ENCODE results near the gene SLC6A18.

The SLC6A18 gene

GRCh38 chr5:1208743-1209488, 16.3 kb upstream of the SLC6A18 start:
- DNase-seq (ENCODE audit: low spot score in 2 of 2) (no peak), ATAC-seq (replicated peaks; ENCODE audit: extremely low read depth, poor library complexity, severe bottlenecking) (no peak)
- Mint-ChIP-seq H3K36me3 (ENCODE audit: insufficient read depth) (no peaks in the 10 kb centered on the region), H3K9me3 (no peaks in the 10 kb centered on the region), H3K27ac (ENCODE audit: low read depth) (no peak overlapping the region), H3K4me3 (no peak overlapping the region), H3K27me3 (peaks cover 23% of the 10 kb centered on the region), H3K4me1 (no peaks in the 10 kb centered on the region)

GRCh38 chr5:1209489-1209852, 15.7 kb upstream of the SLC6A18 start:
- no peaks in the 10 kb centered on the region for H3K9me3 Mint-ChIP-seq
- H3K27me3 Mint-ChIP-seq = peaks cover 22% of the 10 kb centered on the region
- no peaks in the 10 kb centered on the region for H3K36me3 Mint-ChIP-seq (ENCODE audit: insufficient read depth)
- DNase-seq (ENCODE audit: low spot score in 2 of 2) (no peak), ATAC-seq (replicated peaks; ENCODE audit: extremely low read depth, poor library complexity, severe bottlenecking) (no peak)
- H3K27ac Mint-ChIP-seq (ENCODE audit: low read depth) = no peak overlapping the region
- H3K4me1 Mint-ChIP-seq = no peaks in the 10 kb centered on the region
- no peak overlapping the region for H3K4me3 Mint-ChIP-seq

GRCh38 chr5:1209896-1210776, 15.0 kb upstream of the SLC6A18 start:
- Mint-ChIP-seq H3K4me1 (no peaks in the 10 kb centered on the region), H3K4me3 (no peak overlapping the region), H3K27me3 (peaks cover 18% of the 10 kb centered on the region), H3K27ac (ENCODE audit: low read depth) (no peak overlapping the region), H3K36me3 (ENCODE audit: insufficient read depth) (no peaks in the 10 kb centered on the region), H3K9me3 (no peaks in the 10 kb centered on the region)
- no peak for DNase-seq (ENCODE audit: low spot score in 2 of 2)
- ATAC-seq (replicated peaks; ENCODE audit: extremely low read depth, poor library complexity, severe bottlenecking) = no peak

- no peak for DNase-seq (ENCODE audit: low spot score in 2 of 2)
- H3K36me3 Mint-ChIP-seq (ENCODE audit: insufficient read depth) = no peaks in the 10 kb centered on the region
- peaks cover 18% of the 10 kb centered on the region for H3K27me3 Mint-ChIP-seq
- no peak overlapping the region for H3K4me3 Mint-ChIP-seq
- no peak for ATAC-seq (replicated peaks; ENCODE audit: extremely low read depth, poor library complexity, severe bottlenecking)
- H3K4me1 Mint-ChIP-seq = no peaks in the 10 kb centered on the region
- H3K27ac Mint-ChIP-seq (ENCODE audit: low read depth) = no peak overlapping the region
- no peaks in the 10 kb centered on the region for H3K9me3 Mint-ChIP-seq
Measured at GRCh38 chr5:1210832-1211251, 14.3 kb upstream of the SLC6A18 start.

- Mint-ChIP-seq H3K9me3 (no peaks in the 10 kb centered on the region), H3K27me3 (peaks cover 14% of the 10 kb centered on the region), H3K4me1 (no peaks in the 10 kb centered on the region), H3K36me3 (ENCODE audit: insufficient read depth) (no peaks in the 10 kb centered on the region), H3K27ac (ENCODE audit: low read depth) (no peak overlapping the region), H3K4me3 (no peak overlapping the region)
- no peak for ATAC-seq (replicated peaks; ENCODE audit: extremely low read depth, poor library complexity, severe bottlenecking)
- DNase-seq (ENCODE audit: low spot score in 2 of 2) = no peak
Measured at GRCh38 chr5:1211701-1212100, 13.5 kb upstream of the SLC6A18 start.

GRCh38 chr5:1212271-1212670, 12.9 kb upstream of the SLC6A18 start:
- Mint-ChIP-seq H3K4me1 (no peaks in the 10 kb centered on the region), H3K36me3 (ENCODE audit: insufficient read depth) (no peaks in the 10 kb centered on the region), H3K27me3 (peaks cover 14% of the 10 kb centered on the region), H3K27ac (ENCODE audit: low read depth) (no peak overlapping the region), H3K9me3 (no peaks in the 10 kb centered on the region), H3K4me3 (no peak overlapping the region)
- DNase-seq (ENCODE audit: low spot score in 2 of 2) (no peak), ATAC-seq (replicated peaks; ENCODE audit: extremely low read depth, poor library complexity, severe bottlenecking) (no peak)

- Mint-ChIP-seq H3K27me3 (peaks cover 14% of the 10 kb centered on the region), H3K4me1 (no peaks in the 10 kb centered on the region), H3K27ac (ENCODE audit: low read depth) (no peak overlapping the region), H3K4me3 (no peak overlapping the region), H3K9me3 (no peaks in the 10 kb centered on the region), H3K36me3 (ENCODE audit: insufficient read depth) (no peaks in the 10 kb centered on the region)
- DNase-seq (ENCODE audit: low spot score in 2 of 2) = no peak
- no peak for ATAC-seq (replicated peaks; ENCODE audit: extremely low read depth, poor library complexity, severe bottlenecking)
Measured at GRCh38 chr5:1212881-1213280, 12.3 kb upstream of the SLC6A18 start.

- peaks cover 21% of the 10 kb centered on the region for H3K27me3 Mint-ChIP-seq
- DNase-seq (ENCODE audit: low spot score in 2 of 2) (no peak), ATAC-seq (replicated peaks; ENCODE audit: extremely low read depth, poor library complexity, severe bottlenecking) (no peak)
- no peaks in the 10 kb centered on the region for H3K9me3 Mint-ChIP-seq
- H3K27ac Mint-ChIP-seq (ENCODE audit: low read depth) = no peak overlapping the region
- no peak overlapping the region for H3K4me3 Mint-ChIP-seq
- H3K4me1 Mint-ChIP-seq = no peaks in the 10 kb centered on the region
- no peaks in the 10 kb centered on the region for H3K36me3 Mint-ChIP-seq (ENCODE audit: insufficient read depth)
Measured at GRCh38 chr5:1213508-1214162, 11.5 kb upstream of the SLC6A18 start.

- ATAC-seq (replicated peaks; ENCODE audit: extremely low read depth, poor library complexity, severe bottlenecking) = no peak
- Mint-ChIP-seq H3K27me3 (peaks cover 28% of the 10 kb centered on the region), H3K4me1 (no peaks in the 10 kb centered on the region), H3K36me3 (ENCODE audit: insufficient read depth) (no peaks in the 10 kb centered on the region), H3K27ac (ENCODE audit: low read depth) (no peak overlapping the region), H3K4me3 (no peak overlapping the region), H3K9me3 (no peaks in the 10 kb centered on the region)
- DNase-seq (ENCODE audit: low spot score in 2 of 2) = no peak
Measured at GRCh38 chr5:1214163-1214935, 10.8 kb upstream of the SLC6A18 start.

GRCh38 chr5:1214936-1215220, 10.3 kb upstream of the SLC6A18 start:
- Mint-ChIP-seq H3K27me3 (peaks cover 33% of the 10 kb centered on the region), H3K27ac (ENCODE audit: low read depth) (no peak overlapping the region), H3K4me1 (no peaks in the 10 kb centered on the region), H3K36me3 (ENCODE audit: insufficient read depth) (no peaks in the 10 kb centered on the region), H3K4me3 (no peak overlapping the region), H3K9me3 (no peaks in the 10 kb centered on the region)
- DNase-seq (ENCODE audit: low spot score in 2 of 2) (no peak), ATAC-seq (replicated peaks; ENCODE audit: extremely low read depth, poor library complexity, severe bottlenecking) (no peak)

GRCh38 chr5:1215320-1216096, 9.7 kb upstream of the SLC6A18 start:
- Mint-ChIP-seq H3K27me3 (peaks cover 33% of the 10 kb centered on the region), H3K27ac (ENCODE audit: low read depth) (no peak overlapping the region), H3K36me3 (ENCODE audit: insufficient read depth) (no peaks in the 10 kb centered on the region), H3K4me1 (no peaks in the 10 kb centered on the region), H3K4me3 (no peak overlapping the region), H3K9me3 (no peaks in the 10 kb centered on the region)
- DNase-seq (ENCODE audit: low spot score in 2 of 2) (no peak), ATAC-seq (replicated peaks; ENCODE audit: extremely low read depth, poor library complexity, severe bottlenecking) (no peak)
